Fibroblast of peridontal ligament (primary cell): ENCODE data around the gene ZNF267.
"Not testable (repeated sequence)": the region's sequence is repeated elsewhere in the genome, so short reads cannot be mapped to it uniquely, and the experiment has no call there.

ENCODE experiments used
- DNase-seq: peaks from one replicate; pipeline ENCODE4 v3.0.0-alpha.2; 2010; ENCODE audit errors: extremely low read depth

ZNF267 gene

DNA sequence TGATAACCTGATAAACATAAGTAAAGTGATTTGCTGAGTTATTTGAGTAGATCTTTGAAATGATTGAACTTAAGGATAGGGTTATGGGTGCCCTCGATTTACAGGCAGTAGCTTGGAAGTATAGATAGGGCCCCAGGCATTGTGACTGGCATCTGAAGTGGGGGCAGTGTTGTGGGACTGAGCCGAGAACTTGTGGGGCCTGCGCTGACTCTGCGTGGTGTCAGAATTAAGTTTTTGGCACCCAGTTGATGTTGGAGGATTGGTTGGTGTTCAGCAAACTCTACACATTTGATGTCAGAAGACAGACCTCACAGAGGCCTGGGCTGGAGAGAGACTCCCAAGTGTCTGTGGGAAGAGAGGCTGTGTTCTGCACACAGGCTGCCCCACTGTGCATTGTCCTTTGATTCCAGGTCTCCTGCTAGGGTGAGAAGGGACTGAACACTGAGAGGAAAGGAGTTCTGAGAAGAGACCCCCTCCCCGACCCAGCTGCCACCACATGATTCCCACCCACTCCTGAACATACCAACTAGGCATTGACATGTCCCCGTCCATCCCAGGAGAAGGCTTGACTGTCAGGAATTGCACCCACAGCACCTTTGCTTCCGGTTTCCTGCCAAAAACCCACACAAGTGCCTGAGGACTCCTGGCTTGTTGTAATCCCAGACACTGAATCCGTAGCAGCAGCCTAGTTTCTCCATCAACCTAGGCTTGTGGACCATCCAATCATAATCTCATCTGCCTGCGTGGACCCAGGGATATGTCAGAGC is 4.5 kb downstream of the ZNF267 start:
- DNase-seq: no peak

DNA sequence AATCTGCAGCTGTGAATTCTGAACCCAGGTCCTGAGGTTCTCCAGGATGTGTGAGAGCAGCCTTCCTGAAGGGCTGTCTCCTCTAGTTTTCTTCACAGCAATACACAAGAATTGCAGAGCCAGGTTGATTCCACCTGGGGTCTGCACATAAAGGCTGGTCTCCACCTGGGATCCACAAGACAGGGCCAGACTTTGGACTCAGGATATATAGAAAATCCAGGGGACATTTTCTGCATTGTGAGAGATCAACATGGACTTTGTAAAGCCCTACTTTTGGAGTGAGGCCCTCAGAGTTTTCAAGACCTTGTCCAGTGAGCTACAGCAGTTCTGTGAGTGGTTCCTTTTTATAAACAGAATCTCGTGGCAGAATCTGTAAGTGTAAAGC is 6.3 kb downstream of the ZNF267 start:
- DNase-seq: no peak

DNA sequence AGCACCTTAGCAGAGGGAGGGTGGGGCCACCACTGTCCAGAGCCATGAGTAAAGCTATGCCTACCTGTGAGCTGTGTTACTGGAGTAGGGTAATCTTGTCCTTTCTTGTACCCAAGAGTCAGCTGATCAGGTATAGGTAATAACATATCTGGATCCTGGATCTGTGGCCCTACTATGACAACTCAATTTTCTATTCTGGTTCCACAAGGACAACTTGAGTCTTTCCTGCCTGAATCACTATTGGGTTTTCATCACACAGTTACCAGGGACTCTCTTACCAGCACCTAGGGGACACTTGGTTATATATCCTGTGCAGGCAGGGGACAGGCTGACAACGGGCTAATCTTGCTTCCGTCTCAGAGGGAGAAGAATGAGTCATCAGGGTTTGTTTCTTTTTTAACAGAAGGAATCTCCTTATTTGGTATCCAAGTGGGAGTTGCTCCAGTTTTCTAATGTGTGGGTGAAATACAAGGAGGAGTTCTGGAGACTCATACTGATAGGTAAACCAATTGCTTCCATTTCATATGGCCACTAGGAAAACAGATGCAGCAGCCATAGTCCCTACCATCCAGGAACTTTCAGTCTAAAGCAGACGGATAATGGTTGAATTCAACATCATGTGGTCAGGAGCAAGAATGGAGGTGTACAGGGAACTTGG is 6.8 kb downstream of the ZNF267 start:
- DNase-seq: peak; percentile 69

DNA sequence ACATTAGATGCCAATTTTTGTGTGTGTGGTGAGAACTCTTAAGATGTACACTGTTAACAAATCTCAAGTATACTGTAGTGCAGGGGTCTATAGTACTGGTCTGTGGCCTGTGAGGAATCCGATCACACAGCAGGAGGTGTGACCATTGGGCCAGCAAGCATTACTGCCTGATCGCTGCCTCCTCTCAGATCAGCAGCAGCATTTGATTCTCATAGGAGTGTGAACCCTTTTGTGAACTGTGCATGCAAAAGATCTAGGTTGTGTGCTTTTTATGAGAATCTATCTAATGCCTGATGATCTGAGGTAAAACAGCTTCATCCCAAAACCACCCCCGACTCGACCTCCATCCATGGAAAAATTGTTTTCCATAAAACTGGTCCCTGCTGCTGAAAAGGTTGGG is 12.6 kb downstream of the ZNF267 start:
- no peak for DNase-seq

GRCh38 chr16:31888735-31889134 is 15.1 kb downstream of the ZNF267 start:
- no peak for DNase-seq

GRCh38 chr16:31892111-31892510 is 18.5 kb downstream of the ZNF267 start:
- DNase-seq: not testable (repeated sequence)

GRCh38 chr16:31893824-31894223 is 20.2 kb downstream of the ZNF267 start:
- DNase-seq: no peak

- DNase-seq: no peak
These were observed 23.7 kb downstream of the ZNF267 start for GRCh38 chr16:31897283-31897682.

DNA sequence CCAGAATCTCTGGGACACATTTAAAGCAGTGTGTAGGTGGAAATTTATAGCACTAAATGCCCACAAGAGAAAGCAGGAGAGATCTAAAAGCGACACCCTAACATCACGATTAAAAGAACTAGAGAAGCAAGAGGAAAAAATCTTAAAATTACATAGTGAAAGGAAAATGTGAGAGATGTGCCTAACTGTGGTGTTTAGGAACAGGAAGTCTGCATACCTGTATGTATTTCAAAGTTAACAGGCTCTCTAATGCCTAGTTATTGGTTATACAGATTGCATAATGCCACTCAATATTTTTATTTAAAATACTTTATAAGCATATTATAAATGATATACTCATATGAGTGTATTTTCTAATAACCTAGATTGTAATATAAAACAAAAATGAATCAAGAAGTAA is 25.9 kb downstream of the ZNF267 start:
- no peak for DNase-seq

GRCh38 chr16:31904571-31904970 is 31.0 kb downstream of the ZNF267 start:
- not testable (repeated sequence) for DNase-seq

GRCh38 chr16:31913668-31914067 is 40.1 kb downstream of the ZNF267 start:
- no peak for DNase-seq

DNA sequence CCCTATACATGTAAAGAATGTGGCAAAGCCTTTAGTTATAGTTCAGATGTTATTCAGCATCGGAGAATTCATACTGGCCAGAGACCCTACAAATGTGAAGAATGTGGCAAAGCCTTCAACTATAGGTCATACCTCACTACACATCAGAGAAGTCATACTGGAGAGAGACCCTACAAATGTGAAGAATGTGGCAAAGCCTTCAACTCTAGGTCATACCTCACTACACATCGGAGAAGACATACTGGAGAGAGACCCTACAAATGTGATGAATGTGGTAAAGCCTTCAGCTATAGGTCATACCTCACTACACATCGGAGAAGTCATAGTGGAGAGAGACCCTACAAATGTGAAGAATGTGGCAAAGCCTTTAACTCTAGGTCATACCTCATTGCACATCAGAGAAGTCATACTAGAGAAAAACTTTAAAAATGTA is 42.5 kb downstream of the ZNF267 start:
- DNase-seq: no peak

DNA sequence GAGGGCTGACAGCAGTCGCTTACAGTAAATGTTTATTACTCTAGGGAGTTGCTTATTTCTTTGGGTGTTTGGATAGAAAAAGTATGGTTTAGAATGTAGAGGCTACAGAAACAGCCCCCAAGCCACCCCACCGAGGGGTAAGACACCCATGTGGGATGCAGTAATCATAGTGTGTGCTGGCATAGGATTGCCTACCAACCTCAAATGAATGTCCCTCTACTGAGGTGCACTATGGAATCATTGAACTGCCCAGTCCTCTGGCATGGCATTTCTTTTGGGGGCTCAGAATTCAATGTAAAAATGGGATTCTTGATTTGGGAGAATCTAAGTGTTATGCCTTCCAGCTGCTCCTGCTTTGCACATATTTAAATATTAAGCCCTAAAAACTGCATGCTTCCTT is 46.8 kb downstream of the ZNF267 start:
- DNase-seq: no peak

- DNase-seq: not testable (repeated sequence)
These were observed 78.2 kb downstream of the ZNF267 start for GRCh38 chr16:31951806-31952205.

- DNase-seq: not testable (repeated sequence)
These were observed 78.6 kb downstream of the ZNF267 start for GRCh38 chr16:31952206-31952605.

GRCh38 chr16:31956221-31956620 is 82.6 kb downstream of the ZNF267 start:
- DNase-seq: not testable (repeated sequence)

DNA sequence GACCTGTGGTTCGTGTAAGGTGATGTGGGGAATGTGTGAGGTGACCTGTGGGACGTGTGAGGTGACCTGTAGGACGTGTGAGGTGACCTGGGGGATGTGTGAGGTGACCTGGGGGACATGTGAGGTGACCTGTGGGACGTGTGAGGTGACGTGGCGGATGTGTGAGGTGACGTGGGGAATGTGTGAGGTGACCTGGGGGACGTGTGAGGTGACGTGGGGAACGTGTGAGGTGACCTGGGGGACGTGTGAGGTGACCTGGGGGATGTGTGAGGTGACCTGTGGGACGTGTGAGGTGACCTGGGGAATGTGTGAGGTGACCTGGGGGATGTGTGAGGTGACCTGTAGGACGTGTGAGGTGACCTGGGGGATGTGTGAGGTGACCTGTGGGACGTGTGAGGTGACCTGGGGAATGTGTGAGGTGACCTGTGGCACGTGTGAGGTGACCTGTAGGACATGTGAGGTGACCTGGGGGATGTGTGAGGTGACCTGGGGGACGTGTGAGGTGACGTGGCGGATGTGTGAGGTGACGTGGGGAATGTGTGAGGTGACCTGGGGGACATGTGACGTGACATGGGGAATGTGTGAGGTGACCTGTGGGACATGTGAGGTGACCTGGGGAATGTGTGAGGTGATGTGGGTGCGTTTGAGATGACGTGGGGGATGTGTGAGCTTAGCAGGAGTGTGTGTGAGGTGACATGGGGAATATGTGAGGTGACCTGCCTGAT is 86.7 kb downstream of the ZNF267 start:
- not testable (repeated sequence) for DNase-seq
